ENCODE data around the gene KCTD10. TPM values are rescaled to one million over a fixed set of nuclear protein-coding genes. Genes with fewer than 3 reads are reported as not detected.

The KCTD10 gene
- total RNA-seq, 1 experiment from 2014 or later: 55.2 TPM

DNA sequence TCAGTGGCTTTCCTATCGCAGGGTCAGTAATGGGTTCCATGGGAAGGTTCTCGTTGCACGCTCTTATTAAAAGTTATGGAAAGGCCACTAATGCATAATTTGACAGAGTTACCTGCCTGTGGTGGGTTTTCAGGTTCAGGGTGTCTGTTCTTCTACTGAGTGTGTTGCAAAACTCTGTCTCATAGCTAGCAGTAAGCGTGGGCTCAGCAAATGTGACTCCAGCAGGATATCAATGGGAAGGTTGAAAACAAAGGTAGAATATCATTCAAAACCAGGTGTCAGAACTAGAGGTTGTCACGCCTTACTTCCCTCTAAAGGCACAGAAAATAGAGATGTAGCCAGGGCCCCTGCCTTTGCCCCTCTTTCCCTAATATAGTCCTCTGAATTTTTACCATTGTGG is 25.2 kb upstream of the KCTD10 start:
- Histone ChIP-seq H3K9me3 (ENCODE audit: control insufficient read depth, insufficient read depth, low read depth, low read length) (no peaks in the 10 kb centered on the region), H3K27me3 (ENCODE audit: control insufficient read depth, insufficient read depth, low read length) (no peaks in the 10 kb centered on the region), H3K4me1 (ENCODE audit: control insufficient read depth, insufficient read depth, low read length) (no peaks in the 10 kb centered on the region), H3K4me3 (ENCODE audit: low read depth in 2 of 2, low read length in 2 of 2) (no peak overlapping the region), H3K36me3 (ENCODE audit: control insufficient read depth, insufficient read depth, low read length) (peaks cover 16% of the 10 kb centered on the region; the same call in 1 of the 2 replicates), H3K27ac (ENCODE audit: low read length) (no peak overlapping the region)
- TF ChIP-seq POLR2AphosphoS5 (IDR thresholded peaks at IDR 0.05; ENCODE audit: low read depth, low read length): no peak
- TF ChIP-seq SIN3A (IDR thresholded peaks at IDR 0.05; ENCODE audit: borderline replicate concordance, insufficient read depth, low read depth, low read length): no peak
- TF ChIP-seq, protein P1, sequence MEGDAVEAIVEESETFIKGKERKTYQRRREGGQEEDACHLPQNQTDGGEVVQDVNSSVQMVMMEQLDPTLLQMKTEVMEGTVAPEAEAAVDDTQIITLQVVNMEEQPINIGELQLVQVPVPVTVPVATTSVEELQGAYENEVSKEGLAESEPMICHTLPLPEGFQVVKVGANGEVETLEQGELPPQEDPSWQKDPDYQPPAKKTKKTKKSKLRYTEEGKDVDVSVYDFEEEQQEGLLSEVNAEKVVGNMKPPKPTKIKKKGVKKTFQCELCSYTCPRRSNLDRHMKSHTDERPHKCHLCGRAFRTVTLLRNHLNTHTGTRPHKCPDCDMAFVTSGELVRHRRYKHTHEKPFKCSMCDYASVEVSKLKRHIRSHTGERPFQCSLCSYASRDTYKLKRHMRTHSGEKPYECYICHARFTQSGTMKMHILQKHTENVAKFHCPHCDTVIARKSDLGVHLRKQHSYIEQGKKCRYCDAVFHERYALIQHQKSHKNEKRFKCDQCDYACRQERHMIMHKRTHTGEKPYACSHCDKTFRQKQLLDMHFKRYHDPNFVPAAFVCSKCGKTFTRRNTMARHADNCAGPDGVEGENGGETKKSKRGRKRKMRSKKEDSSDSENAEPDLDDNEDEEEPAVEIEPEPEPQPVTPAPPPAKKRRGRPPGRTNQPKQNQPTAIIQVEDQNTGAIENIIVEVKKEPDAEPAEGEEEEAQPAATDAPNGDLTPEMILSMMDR (IDR thresholded peaks at IDR 0.05): no peak
- TF ChIP-seq, protein P2, sequence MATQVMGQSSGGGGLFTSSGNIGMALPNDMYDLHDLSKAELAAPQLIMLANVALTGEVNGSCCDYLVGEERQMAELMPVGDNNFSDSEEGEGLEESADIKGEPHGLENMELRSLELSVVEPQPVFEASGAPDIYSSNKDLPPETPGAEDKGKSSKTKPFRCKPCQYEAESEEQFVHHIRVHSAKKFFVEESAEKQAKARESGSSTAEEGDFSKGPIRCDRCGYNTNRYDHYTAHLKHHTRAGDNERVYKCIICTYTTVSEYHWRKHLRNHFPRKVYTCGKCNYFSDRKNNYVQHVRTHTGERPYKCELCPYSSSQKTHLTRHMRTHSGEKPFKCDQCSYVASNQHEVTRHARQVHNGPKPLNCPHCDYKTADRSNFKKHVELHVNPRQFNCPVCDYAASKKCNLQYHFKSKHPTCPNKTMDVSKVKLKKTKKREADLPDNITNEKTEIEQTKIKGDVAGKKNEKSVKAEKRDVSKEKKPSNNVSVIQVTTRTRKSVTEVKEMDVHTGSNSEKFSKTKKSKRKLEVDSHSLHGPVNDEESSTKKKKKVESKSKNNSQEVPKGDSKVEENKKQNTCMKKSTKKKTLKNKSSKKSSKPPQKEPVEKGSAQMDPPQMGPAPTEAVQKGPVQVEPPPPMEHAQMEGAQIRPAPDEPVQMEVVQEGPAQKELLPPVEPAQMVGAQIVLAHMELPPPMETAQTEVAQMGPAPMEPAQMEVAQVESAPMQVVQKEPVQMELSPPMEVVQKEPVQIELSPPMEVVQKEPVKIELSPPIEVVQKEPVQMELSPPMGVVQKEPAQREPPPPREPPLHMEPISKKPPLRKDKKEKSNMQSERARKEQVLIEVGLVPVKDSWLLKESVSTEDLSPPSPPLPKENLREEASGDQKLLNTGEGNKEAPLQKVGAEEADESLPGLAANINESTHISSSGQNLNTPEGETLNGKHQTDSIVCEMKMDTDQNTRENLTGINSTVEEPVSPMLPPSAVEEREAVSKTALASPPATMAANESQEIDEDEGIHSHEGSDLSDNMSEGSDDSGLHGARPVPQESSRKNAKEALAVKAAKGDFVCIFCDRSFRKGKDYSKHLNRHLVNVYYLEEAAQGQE (IDR thresholded peaks at IDR 0.05; ENCODE audit: insufficient read depth in 1 of 2, low read depth in 2 of 2, low read length in 1 of 2): no peak
- TF ChIP-seq TCF7L2 (IDR thresholded peaks at IDR 0.05; ENCODE audit: low read depth, low read length): no peak
- no peak for DNase-seq (ENCODE audit: low read depth, low spot score)
- CTCF ChIA-PET: no interaction called here
- in situ Hi-C loops (cut with HindIII; ENCODE audit: low pct_unique_long_range_greater_than_20kb, low sequenced_read_pairs) (no loop called here), intact Hi-C loops (cut with micrococcal nuclease; ENCODE audit: unreplicated experiment) (no loop called here)
- BruUV-seq (replicated peaks): no TSS peak
- ATAC-seq: no peak
- POLR2A ChIA-PET: no interaction called here

DNA sequence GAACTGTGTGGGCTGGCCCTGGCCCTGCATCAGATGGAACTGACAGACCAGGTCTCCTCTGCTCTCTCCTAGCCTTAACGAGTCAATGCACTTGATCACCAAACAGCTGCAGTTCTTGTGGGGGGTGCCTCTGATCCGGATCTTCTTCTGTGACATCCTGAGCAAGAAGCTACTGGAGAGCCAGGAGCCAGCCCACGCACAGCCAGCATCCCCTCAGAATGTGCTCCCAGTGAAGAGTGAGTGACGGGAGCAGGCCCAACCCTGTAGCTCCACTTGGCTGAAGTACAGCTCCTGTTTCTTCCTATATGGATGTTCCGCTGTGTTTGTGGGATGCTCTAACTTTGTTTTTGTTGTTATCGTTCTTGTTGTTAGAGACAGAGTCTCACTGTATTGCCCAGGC is 24.2 kb upstream of the KCTD10 start:
- BruUV-seq (replicated peaks): no TSS peak
- Histone ChIP-seq H3K4me1 (ENCODE audit: control insufficient read depth, insufficient read depth, low read length) (no peaks in the 10 kb centered on the region), H3K27ac (ENCODE audit: low read length) (no peak overlapping the region), H3K36me3 (ENCODE audit: control insufficient read depth, insufficient read depth, low read length) (peaks cover 16% of the 10 kb centered on the region; the same call in 1 of the 2 replicates), H3K4me3 (ENCODE audit: low read depth in 2 of 2, low read length in 2 of 2) (no peak overlapping the region), H3K27me3 (ENCODE audit: control insufficient read depth, insufficient read depth, low read length) (no peaks in the 10 kb centered on the region), H3K9me3 (ENCODE audit: control insufficient read depth, insufficient read depth, low read depth, low read length) (no peaks in the 10 kb centered on the region)
- POLR2A ChIA-PET: no interaction called here
- ATAC-seq: no peak
- DNase-seq (ENCODE audit: low read depth, low spot score): no peak
- TF ChIP-seq, protein P1 (IDR thresholded peaks at IDR 0.05): no peak
- TF ChIP-seq TCF7L2 (IDR thresholded peaks at IDR 0.05; ENCODE audit: low read depth, low read length) (no peak), SIN3A (IDR thresholded peaks at IDR 0.05; ENCODE audit: borderline replicate concordance, insufficient read depth, low read depth, low read length) (no peak), POLR2AphosphoS5 (IDR thresholded peaks at IDR 0.05; ENCODE audit: low read depth, low read length) (no peak)
- TF ChIP-seq, protein P2 (IDR thresholded peaks at IDR 0.05; ENCODE audit: insufficient read depth in 1 of 2, low read depth in 2 of 2, low read length in 1 of 2): no peak
- CTCF ChIA-PET: no interaction called here
- intact Hi-C loops (cut with micrococcal nuclease; ENCODE audit: unreplicated experiment) (no loop called here), in situ Hi-C loops (cut with HindIII; ENCODE audit: low pct_unique_long_range_greater_than_20kb, low sequenced_read_pairs) (no loop called here)

All from Panc1 (cell line).